Stimulated activated CD4-positive, alpha-beta T cell treated with anti-CD3 and anti-CD28 coated beads, TNF-alpha, amount 100 ng/mL, for 48 hours (primary cell): Measurements from ENCODE around the gene FBXL17.

Experiments used
- DNase-seq, 3 donors: peaks; one replicate each; pipeline ENCODE4 v3.0.0-alpha.2; 2020; ENCODE audit warnings: low read depth in 3 of 3

Gene FBXL17

DNA sequence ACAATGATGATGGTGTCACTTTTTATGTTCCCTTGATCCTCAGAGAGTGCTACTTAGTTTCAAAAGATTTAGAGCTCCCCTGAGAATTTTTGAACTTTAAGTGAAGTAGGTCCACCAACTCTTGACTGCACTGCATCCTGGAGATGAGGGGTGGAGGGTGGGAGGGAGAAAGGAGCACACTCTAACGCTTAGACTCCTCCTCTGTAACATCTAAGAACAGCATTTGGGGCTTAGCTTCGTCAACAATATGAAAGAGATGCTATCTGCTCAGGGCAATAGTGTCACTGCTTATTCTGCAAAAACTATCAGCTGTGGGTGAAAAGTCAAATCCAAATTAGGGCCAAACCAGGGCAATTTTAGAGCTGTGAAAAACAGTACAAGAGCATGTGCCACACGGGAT, 468.4 kb downstream of the FBXL17 start:
- no peak for DNase-seq

DNA sequence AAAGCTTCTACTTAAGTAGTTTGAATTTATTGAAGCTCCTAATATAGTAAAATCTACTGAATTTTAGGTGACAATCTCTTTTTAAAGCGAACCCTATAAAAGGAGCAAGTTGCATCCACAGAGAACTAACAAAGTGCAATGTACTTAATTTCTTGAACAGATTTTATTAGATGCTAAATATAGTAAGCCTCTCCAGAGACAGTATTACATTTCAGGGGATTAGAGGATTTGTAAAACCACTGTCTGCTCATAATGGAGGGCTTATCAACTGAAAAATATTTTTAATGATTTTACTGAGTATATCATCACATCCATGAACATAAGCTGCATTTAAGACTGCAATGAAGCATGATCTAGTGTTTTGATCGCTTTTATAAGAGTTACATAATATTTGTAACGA, 481.2 kb downstream of the FBXL17 start:
- no peak for DNase-seq

DNA sequence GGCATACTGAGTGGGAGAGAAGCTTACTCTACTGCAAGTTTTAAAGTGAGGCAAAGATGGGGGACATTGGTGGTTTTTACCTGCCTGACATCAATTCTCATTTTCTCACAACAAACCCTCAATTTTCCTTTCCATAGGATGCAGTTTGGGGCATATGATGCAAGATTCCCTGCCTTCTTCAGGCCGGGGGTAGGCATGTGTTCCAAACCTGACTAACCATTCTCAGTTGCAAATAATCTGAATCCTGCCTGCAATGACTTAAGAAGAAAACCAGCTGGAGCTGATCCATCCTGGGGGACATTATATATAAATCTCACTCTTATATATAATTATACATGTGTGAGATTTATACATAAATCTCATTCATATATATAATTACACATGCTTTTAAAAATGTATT, 487.5 kb downstream of the FBXL17 start:
- DNase-seq = no peak

DNA sequence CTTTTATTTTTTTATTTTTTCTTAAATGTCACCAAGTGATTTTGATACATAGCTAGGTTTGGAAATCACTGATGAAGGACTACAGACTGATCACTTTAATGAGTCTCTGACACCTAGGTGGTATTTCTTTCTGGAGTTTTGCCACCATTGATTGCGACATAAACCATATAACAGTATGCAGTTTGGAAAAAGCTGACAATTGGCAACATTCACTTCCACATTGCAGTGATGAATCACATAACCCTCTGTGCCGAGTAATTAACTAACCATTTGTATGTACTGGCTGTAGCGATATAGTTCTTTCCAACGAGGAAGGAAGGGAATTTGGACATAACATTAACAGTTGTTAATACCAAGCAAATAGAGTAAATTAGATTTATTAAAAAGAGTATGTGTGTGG, 488.3 kb downstream of the FBXL17 start:
- DNase-seq = no peak

DNA sequence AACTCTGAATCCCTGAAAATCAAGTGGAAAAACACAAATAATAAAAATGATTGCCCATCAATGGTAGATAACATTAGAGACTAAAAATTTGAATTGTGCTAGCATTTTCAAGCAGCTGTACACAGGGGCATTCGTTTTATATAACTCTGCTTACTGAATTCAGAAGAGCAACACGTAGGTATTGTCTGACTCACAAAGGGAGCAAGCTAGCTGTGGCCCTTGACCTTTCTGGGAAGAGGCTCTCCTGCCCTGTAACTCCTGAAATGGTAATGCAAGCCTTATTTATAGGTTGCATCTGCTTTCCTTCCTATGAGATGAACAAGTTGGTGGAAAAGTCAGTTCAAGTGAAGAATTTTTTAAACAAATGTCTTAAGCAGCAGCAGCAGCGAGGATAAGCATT, 492.5 kb downstream of the FBXL17 start:
- DNase-seq = no peak

DNA sequence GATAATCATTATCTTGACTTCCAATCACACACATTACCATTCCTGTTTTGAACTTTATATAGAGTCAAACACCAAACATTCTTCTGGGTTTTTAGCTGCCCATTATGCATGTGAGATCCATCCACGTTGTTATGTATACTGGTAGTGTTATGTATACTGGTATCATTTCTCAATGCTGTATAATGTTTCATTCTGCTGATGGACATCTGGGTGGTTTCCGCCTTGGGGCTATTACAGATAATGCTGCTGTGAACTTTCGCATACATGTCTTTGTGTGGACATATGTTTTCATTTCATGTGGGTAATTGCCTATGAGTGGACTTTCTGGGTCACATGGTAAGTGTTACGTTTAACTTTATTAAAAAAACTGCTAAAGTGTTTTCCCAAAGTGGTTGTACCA, 493.4 kb downstream of the FBXL17 start:
- DNase-seq = no peak

DNA sequence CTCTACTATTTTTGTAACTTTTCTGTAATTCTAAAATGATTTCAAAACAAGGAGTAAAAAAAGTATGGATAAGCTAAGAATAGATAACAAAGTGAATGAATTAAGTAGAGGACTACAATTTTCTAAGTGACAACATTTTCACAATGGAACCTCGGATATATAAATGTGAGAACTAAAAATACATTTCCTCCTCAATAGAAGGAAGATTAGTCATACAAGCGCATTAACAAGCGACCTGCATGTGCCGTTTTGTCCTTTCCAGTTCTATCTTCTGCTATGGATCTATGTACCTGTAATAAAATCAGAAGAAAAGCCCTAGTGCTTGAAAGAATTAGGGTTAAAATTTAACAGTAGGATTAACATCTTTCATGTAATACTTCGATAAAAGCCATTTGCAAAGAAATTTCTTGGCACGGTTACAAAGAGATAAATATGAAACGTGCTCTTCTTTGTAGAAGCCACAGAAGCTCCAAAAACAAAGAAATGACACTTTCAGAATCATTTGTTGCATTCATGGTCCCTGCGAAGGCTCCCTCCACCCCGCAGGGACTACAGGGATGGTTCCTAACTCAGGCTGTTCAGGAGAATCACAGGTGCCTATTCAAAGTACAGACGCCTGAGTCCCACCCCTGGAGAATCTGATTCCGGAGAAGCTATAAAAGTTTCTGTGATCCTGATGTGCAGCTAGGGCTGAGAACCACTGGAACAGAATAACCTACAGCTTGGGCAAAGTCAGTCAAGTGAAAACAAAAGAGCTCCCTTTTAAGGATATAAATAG, 494.5 kb downstream of the FBXL17 start:
- no peak for DNase-seq

DNA sequence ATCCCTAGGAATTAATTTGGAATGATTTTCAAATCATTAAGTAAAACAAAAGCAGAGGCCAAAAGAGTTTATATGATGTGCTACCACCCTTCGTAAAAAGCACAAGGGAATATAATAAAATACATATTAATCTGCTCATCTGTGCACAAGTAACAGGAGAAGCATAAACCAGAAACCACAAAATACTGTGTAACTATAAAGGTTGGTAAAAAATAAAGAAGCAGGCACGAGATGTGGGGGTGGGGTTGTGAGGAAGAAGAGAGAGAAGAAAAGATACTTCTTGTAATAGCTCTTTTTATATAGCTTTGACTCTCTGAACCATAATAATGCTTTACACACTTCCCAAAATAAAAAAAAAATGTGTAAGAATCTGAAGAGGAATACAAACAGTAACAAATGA, 496.3 kb downstream of the FBXL17 start:
- no peak for DNase-seq

DNA sequence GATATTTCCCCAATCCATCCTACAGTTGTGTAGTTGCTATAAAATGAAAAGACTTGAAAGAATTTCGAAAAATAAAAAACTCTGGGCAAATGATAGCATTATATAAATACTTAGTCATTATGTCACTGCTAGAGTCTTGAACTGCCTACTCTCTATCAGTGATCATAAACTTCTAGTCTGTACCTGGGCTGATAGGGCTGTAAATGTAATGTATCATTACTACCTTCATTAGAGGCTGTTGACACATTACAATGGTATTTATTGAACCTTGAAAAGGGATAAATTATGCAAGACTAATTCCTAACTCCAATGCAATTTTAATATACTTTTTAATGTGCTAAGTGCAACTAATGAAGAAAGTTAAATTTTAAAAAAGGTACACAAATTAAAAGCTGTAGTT, 497.0 kb downstream of the FBXL17 start:
- DNase-seq = no peak

DNA sequence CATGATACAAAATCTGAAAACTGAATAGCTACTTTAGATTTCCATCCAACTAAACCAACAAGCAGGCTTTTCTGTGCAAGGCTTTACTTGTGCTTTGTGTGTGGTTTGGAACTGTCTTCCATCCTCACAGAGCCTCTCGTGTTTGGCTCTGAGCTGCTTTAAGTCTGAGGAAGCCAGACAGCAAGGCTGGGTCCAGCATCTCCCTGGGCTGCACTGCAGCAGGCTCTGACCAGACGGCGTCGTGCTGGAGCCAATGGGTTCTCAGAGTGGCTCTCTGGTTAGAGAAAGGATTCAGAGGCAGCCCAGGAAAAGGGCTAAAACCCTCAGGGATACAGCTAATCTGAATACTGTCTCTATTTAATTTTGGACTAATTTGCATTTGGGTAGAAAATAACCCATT, 503.2 kb downstream of the FBXL17 start:
- no peak for DNase-seq

DNA sequence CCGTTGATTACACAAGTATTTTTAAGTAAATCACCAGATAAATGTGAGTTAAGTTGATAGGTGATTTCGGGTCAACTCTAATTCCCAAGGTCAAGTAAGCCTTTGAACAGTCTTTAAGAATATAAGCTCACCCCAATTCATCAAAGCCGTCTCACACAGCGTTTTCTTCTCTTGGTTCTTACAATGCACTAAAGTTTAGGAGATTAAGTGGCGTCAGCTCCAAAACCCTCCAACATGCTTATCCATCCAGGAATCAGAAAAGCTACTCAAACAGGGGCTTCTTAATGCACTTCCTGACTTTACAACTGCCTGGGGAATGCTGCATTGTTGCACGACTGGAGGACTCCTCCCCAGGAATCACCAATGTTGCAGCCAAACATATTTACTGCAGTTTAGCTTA, 505.0 kb downstream of the FBXL17 start:
- no peak for DNase-seq

DNA sequence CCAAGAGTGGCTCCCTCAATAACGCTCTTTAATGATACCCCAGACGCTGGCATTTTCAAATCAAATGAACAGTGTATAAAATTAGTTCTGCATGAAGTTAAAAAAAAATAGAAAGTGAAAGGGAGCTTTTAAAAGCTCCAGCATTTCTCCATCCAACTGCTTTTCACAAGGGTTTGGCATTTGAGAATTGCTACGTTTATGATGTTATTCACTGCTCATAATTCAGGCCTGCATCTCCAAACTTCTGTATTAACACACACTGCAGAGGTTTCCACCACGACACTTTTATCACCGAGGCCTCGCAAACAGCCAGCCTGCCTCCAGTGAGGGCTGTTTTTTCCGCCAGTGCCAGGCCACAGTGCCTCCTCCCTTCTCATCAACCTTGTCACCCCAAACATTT, 505.6 kb downstream of the FBXL17 start:
- DNase-seq = no peak

DNA sequence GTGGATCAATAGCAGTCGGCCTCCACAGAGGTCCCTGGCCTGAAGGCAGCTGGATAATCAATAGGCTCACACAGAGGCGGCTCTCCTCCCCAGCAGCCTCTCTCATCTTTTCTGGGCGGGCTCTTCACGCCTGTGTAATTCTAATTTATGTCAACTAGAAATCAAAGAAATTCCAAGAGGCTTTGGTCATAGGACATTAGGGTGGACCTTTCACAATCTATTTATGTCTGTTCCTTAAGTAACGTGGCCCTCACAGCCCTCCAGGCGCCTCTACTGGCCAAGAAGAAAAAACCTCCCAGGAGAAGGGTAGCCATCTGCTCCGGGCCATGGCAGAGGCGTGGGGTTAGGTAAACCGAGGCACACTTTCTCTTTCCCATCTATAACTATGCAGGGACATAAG, 506.1 kb downstream of the FBXL17 start:
- DNase-seq = no peak

DNA sequence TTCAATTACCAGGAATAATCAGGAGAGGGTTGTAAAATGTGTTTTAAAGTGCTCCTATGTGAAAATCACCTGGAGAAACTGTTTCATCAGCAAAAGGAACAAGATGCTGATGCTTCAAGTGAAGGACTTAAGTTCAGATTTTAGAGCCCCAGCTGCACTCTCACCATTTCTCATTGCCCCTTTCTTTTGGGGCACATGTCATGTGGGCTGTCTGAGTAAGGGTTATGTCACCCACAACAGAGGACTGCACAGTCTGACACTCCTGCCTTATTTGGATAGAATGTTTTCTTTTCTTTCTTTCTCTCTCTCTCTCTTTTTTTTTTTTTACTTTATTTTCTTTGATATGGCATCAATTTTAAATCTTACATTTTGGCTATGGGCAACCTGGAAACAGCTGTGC, 507.1 kb downstream of the FBXL17 start:
- no peak for DNase-seq

DNA sequence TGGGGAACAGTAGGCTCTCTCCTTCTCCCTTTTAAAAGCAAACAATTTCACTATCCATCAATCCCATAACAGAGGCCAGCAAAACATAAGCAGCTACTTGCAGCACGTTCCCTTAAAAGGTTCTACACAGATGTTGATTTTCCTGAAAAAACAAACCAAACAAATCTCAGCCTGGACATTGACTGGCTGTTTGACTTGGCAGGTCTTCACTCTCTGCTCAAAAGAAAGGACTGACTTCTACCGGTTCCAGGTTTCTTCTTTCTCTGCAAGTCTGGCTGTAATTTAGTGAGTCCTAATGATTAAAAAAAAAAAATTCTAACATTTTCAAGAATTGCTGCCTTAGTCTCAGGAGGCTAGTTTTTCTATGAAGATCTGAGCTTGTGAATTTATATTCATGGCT, 508.0 kb downstream of the FBXL17 start:
- DNase-seq = no peak

DNA sequence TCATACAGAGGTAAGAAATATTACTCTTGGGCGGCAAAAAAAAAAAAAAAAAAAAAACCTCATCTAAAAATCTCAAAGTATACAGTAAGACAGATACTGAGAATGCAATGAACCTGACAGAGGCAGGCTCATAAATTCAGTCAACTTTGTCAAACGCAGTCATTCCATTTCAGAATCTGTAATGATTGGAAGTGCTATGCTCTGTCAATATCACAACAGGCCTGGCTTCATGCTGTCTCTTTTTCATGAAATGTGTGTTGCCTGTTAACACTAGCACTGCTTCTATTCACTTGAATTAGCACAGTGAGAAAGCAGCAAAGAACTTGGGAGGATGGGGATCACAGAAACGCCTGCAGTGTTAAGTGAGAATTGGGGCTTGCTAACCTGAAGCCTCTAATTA, 510.9 kb downstream of the FBXL17 start:
- no peak for DNase-seq

DNA sequence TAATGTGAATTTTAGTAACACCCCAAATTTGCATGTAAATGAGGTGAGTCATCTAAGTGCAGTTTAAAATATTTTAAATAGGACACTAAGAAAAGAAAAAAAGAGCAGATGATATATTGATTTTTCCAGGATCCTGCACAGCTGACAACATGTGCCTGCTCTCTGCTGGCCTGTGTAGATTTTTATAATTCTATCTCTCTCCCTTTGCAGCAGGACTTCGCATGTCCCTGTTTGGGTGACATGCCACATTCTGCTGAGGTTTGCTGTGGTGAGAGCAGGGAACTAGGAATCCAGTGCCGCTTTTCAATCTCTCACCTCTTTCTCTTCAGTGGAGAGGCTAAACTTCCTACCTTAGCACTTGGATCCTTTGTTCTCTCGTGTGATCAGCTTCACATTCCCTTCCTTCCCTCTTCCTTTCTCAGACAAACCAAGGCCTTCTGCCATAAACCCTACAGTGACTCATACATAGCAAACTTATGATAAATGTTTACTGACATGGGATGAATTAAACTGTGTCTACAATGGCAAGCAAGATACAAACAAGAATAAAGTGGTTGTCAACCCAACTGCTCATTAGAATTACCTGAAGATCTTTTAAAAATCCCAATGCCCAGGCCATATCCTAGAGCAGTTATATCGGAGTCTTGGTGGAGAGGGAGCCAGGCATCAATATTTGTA, 512.3 kb downstream of the FBXL17 start:
- no peak for DNase-seq

DNA sequence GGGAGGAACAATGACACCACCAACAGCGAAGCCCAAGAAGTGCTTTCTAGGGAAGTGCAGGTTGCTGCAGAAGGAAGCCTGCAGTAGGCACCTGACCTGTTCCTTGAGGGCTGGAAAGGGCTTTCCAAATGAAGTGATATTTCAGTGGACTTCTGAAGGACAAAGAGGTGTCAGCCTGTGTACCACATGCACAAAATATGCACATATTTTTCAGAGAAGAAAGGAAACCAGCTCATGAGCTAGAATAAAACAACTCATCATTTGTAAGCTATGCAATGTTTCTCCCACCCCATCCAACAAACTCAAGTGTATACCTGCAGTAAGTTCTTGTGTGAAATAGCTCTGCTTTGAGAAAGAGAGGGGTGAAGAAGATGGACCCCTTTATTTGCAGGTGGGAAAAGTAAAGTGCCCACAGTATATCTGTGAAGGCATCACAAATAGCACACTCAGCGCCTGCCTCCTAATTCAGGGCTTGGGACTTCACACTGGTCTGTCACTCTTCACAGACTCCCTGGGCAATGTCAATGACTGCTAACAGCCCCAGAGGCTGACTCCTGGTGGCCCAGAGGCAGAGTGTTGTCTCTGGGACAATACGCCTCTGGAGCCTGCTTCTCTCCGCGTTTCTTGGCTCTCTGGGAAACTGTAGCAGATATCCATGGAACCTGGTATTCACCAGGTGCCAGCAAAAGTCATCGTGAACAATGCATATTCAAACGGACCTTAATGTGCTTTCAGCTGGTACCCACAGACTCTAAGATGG, 513.1 kb downstream of the FBXL17 start:
- no peak for DNase-seq

DNA sequence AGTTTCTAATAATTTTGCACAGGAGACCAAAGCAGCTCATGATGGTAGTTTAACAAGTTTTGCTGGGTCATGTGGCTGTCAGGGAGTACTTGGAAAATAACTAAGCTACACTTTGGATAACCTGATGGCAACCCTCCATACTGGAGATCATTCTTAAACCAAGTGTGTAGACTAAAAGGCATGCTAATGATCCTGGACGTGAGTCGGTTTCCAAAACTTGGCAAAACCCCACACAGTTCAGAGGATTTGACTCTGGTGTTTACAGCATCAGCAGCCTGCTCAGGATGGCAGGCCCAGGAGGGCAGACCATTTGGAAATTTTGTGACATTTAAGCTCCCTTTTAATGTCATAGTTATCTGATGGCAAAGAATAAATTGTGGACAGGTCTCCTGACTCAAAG, 514.6 kb downstream of the FBXL17 start:
- DNase-seq = no peak

DNA sequence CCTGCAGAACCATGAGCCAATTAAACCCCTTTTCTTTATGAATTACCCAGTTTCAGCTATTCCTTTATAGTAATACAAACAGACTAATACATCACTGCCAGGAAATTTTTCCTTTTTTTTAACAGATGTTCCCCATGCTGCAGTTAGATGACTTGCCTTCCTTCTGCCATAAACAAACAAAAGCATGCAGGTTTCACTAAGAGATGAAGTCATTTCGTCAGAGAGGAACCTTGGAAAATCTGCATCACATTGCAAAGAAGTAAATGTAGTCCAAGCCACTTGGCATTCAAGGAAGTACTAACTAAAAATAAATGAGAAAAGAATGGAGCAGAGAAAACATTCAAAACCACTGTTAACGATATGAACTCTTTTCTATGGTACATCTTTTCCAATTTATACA, 517.1 kb downstream of the FBXL17 start:
- DNase-seq = no peak

DNA sequence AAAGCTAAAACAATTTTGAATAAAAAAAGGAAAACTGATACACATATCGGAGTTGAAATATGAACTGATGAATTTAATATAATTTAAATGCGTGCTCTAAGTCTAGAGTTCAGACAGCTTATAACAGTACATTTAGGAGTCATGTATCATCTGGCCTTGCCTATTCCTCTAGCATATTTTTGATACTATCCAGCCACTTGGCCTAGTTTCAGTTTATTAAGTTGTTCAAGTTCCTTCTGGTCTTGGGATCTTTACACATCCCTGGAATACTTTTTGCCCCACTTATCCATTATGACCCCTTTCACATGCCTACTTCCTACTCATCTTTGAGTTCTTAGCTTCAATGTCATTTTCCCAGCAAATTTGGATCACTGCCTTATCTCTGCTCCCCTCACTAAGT, 518.8 kb downstream of the FBXL17 start:
- no peak for DNase-seq

DNA sequence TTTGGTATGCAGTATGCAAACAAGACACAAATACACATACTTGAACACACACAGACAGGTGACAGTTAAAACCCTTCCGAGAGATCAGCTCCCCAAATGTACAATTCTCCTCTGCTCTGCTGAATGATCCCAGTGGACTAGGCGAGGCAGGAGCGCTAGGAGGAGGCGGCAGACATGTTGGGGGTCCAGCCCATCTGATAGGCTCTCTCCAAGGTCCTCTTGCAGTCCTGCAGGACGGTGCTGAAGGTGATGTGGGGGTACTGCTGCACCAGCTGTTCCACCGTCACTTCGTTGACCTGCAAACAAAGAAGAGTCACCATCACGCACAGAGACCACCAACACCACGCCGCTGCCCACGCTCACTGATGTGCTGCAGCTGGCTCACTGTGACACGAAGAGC, 520.3 kb downstream of the FBXL17 start:
- DNase-seq = no peak

DNA sequence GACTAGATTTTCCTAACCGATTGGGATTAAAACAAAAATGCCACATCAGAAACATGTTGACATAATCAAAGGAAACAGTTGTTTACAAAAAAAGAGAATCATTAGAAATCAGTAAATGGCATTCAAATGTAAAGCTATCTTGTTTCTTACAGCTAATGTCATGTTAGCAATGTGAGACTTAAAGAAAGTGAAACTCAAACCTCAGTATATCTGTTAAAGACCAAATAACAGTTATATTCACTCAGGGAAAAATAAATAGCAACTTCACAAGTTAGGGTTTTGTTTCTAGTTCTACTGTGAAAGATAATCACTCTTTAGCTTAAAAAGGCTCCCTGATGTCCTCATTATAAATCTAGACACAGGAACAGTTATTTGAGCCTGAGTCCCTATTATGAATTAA, 521.9 kb downstream of the FBXL17 start:
- no peak for DNase-seq
